Glomerular endothelial cell (primary cell): ENCODE data around the gene SPRYD3. TPM values are rescaled to one million over a fixed set of nuclear protein-coding genes. Genes with fewer than 3 reads are reported as not detected.
"Not testable (repeated sequence)": the region's sequence is repeated elsewhere in the genome, so short reads cannot be mapped to it uniquely, and the experiment has no call there.

Experiments
- DNase-seq: peaks from one replicate; pipeline ENCODE4 v3.0.0-alpha.2; 2011; ENCODE audit warnings: low read depth, low spot score; ENCODE audit errors: extremely low read depth
- total RNA-seq: library from RNA; depleted of rRNA; stranded (reverse); fragments of >200 nt; gene quantifications from 2 replicates; pipeline ENCODE4 v1.2.3, GENCODE V29; 2015

Gene SPRYD3
- 27.0 and 32.7 TPM in 2 replicates for total RNA-seq

- DNase-seq = peak; percentile 56
Measured at GRCh38 chr12:53079226-53080117, at the start of gene SPRYD3. TSS of gene SPRYD3 (minus strand) at chr12:53079390. CDS start at chr12:53079333, 57 bp downstream.

GRCh38 chr12:53127169-53127568 is 48.0 kb upstream of the SPRYD3 start:
- no peak for DNase-seq

GRCh38 chr12:53124352-53124723 is 45.1 kb upstream of the SPRYD3 start:
- no peak for DNase-seq

GRCh38 chr12:53123578-53124351 is 44.6 kb upstream of the SPRYD3 start:
- no peak for DNase-seq

GRCh38 chr12:53122961-53123468 is 43.8 kb upstream of the SPRYD3 start:
- no peak for DNase-seq

GRCh38 chr12:53120685-53121525 is 41.7 kb upstream of the SPRYD3 start:
- DNase-seq = no peak

- DNase-seq = no peak
Measured at GRCh38 chr12:53118751-53119300, 39.6 kb upstream of the SPRYD3 start.

- DNase-seq = no peak
Measured at GRCh38 chr12:53115891-53116648, 36.9 kb upstream of the SPRYD3 start.

- no peak for DNase-seq
Measured at GRCh38 chr12:53115112-53115890, 36.1 kb upstream of the SPRYD3 start.

GRCh38 chr12:53113951-53114350 is 34.8 kb upstream of the SPRYD3 start:
- DNase-seq = no peak

GRCh38 chr12:53113136-53113705 is 34.0 kb upstream of the SPRYD3 start:
- DNase-seq = no peak

- DNase-seq = not testable (repeated sequence)
Measured at GRCh38 chr12:53112431-53112830, 33.2 kb upstream of the SPRYD3 start.

- DNase-seq = no peak
Measured at GRCh38 chr12:53107122-53107521, 27.9 kb upstream of the SPRYD3 start.

- DNase-seq = no peak
Measured at GRCh38 chr12:53105712-53106439, 26.7 kb upstream of the SPRYD3 start.

- DNase-seq = no peak
Measured at GRCh38 chr12:53105256-53105655, 26.1 kb upstream of the SPRYD3 start.

- DNase-seq = no peak
Measured at GRCh38 chr12:53103860-53104305, 24.7 kb upstream of the SPRYD3 start.

- no peak for DNase-seq
Measured at GRCh38 chr12:53102883-53103807, 24.0 kb upstream of the SPRYD3 start, which contains the start of gene SOAT2. TSS of gene SOAT2 (plus strand) at chr12:53103486. CDS start at chr12:53103578, 92 bp downstream.
